Ovary (tissue), 9 donors: ENCODE results near the gene CHM. TPM values are rescaled to one million over a fixed set of nuclear protein-coding genes. Genes with fewer than 3 reads are reported as not detected.
"Not testable (repeated sequence)": the region's sequence is repeated elsewhere in the genome, so short reads cannot be mapped to it uniquely, and the experiment has no call there.

ENCODE experiments used
- DNase-seq, 5 donors: peaks; one replicate each; pipeline ENCODE4 v3.0.0-alpha.2; 2019 to 2020
- H3K27ac ChIP-seq, 2 donors: fragments of 200-600 bp; one replicate each; pipeline versions ENCODE4 v1.5.1 to v1.8.0; 2019 to 2022
- H3K27me3 ChIP-seq: fragments of 200-600 bp; one replicate; pipeline ENCODE4 v1.8.0; 2022
- H3K36me3 ChIP-seq: fragments of 200-600 bp; sonication (generic); one replicate; pipeline ENCODE4 v1.5.1; 2019
- H3K4me1 ChIP-seq: one replicate; pipeline ENCODE4 v1.8.1; 2013; ENCODE audit warnings: mild to moderate bottlenecking, moderate library complexity; ENCODE audit not compliant: insufficient read depth
- H3K4me3 ChIP-seq: fragments of 200-600 bp; sonication (generic); one replicate; pipeline ENCODE4 v1.5.1; 2017
- H3K9me3 ChIP-seq, 2 donors: fragments of 200-600 bp in 1 of 2; sonication (generic) in 1 of 2; one replicate each; pipeline versions ENCODE4 v1.5.1 to v1.8.1; 2013 to 2019; ENCODE audit warnings: mild to moderate bottlenecking in 1 of 2, moderate library complexity in 1 of 2
- EP300 ChIP-seq: sonication (generic); formaldehyde crosslinking; IDR thresholded peaks from one replicate; pipeline ENCODE4 v1.6.1; 2017; ENCODE audit warnings: antibody characterized with exemption
- POLR2A ChIP-seq: fragments of 450-650 bp; IDR thresholded peaks from one replicate; pipeline ENCODE4 v1.6.1; 2017; ENCODE audit warnings: antibody characterized with exemption, mild to moderate bottlenecking, moderate library complexity
- WGBS, 3 donors: extraction: QIAGEN DNeasy Blood & Tissue Kit in 1 of 3; methylation state at CpG; one replicate each; pipeline versions ENCODE4 v1.1.5 to v1.1.7; 2013 to 2017; 5-methylcytosine and 5-hydroxymethylcytosine counted together
- intact Hi-C, 4 donors: fragments of 100-400 bp; cut with DNase I; formaldehyde crosslinking; loops; one replicate each; pipeline versions ENCODE4 v1.11.0 to v1.15.1; 2022 to 2023
- polyA plus RNA-seq, 2 donors: library from polyadenylated mRNA; stranded (reverse); fragments of 200-250 nt in 1 of 2; fragments of 350-450 nt in 1 of 2; fragmentation: Illumina TruSeq in 1 of 2; extraction: RNeasy Lipid Tissue Mini Kit (QIAGEN cat#74804) in 1 of 2; gene quantifications; one replicate each; pipeline ENCODE4 v1.2.3, GENCODE V29; 2013 to 2014
- total RNA-seq, 7 donors: library from RNA; depleted of rRNA in 2 of 7; stranded (reverse); fragments of >200 nt in 2 of 7; fragmentation: NEBNext Ultra II Directional in 3 of 7; extraction: Animal tissue kit (Norgen Biotek cat#: 25700) in 3 of 7; gene quantifications; one replicate each; pipeline versions ENCODE4 v1.1.0 to v1.2.4, GENCODE V29; 2016 to 2023
- TF ChIP-seq, protein P1 (sequence below), 3 donors: fragments of 450-650 bp in 2 of 3; fragments of 200-600 bp in 1 of 3; IDR thresholded peaks; one replicate each; pipeline versions ENCODE4 v1.5.1 to v1.8.0; 2016 to 2022; ENCODE audit warnings: antibody characterized with exemption in 3 of 3, mild to moderate bottlenecking in 1 of 3
- donor health status: DM: no; HTN: no; CAD: no; lungs with moderate emphysema.
- donor health status: DM: no; HTN: no; CAD: no.
- donor health status: Bipolar disorder and iron deficiency.
- donor health status: DM: yes; HTN: yes; CAD: no.
- donor health status: DM: no; HTN: no; CAD: no.
- donor health status: DM: yes; HTN: yes; CAD: no.

CHM gene
- total and polyA plus RNA-seq, 9 donors, result 9.5 to 23.9 (median 18.2) TPM

DNA sequence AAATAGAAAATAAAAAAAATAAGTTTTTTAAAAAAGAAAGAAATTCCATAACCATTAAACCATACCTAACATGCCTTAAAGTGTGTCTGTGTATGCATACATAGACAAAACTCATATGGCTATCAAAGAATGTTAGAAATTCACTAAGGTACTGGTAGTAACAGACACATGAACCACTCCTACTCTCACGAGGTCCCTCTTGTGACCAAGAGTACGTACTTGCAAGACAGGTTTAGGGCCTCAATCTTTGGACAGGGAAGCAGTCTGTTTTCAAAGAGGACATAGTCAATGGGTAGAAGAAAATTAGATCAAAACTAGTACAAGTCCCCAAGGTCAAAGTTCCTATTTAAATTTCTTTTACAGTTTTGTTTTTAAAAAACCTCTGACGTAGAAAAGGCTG, 117.3 kb downstream of the CHM start:
- intact Hi-C loops, result no loop called here
- WGBS, 3 donors, result 63 to 68% (median 64%) methylated on average over 3 of the region's 3 CpGs
- no peak for TF ChIP-seq POLR2A
- TF ChIP-seq, protein P1, sequence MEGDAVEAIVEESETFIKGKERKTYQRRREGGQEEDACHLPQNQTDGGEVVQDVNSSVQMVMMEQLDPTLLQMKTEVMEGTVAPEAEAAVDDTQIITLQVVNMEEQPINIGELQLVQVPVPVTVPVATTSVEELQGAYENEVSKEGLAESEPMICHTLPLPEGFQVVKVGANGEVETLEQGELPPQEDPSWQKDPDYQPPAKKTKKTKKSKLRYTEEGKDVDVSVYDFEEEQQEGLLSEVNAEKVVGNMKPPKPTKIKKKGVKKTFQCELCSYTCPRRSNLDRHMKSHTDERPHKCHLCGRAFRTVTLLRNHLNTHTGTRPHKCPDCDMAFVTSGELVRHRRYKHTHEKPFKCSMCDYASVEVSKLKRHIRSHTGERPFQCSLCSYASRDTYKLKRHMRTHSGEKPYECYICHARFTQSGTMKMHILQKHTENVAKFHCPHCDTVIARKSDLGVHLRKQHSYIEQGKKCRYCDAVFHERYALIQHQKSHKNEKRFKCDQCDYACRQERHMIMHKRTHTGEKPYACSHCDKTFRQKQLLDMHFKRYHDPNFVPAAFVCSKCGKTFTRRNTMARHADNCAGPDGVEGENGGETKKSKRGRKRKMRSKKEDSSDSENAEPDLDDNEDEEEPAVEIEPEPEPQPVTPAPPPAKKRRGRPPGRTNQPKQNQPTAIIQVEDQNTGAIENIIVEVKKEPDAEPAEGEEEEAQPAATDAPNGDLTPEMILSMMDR (IDR thresholded peaks at IDR 0.05), result no peak

DNA sequence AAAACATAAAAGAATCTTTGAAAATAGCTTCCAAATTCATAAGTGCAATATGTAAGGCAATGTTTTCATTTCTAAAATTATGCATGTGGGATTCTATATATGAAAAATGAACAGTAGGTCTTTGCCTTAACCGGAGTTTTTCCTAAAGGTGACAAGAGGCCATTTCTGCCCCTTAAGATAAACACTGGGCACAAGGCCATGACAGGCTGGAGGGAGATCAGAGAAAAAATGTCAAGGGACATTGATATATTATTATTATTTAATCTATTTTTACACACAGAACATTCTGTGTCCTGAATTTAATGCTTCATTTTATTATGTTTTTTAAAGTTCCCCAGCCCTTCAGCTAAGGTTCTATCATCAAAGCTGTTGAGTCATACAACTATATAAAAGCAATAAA, 118.8 kb downstream of the CHM start:
- H3K27me3 ChIP-seq, result no peaks in the 10 kb centered on the region
- no peaks in the 10 kb centered on the region for H3K4me1 ChIP-seq
- H3K4me3 ChIP-seq, result no peak overlapping the region
- no peak overlapping the region for H3K27ac ChIP-seq
- DNase-seq, result no peak
- 48 to 53% (median 52%) methylated on average over 1 of the region's 1 CpG for WGBS, 3 donors
- intact Hi-C loops, result no loop called here
- H3K9me3 ChIP-seq, result no peaks in the 10 kb centered on the region
- TF ChIP-seq, protein P1 (IDR thresholded peaks at IDR 0.05), result no peak
- TF ChIP-seq EP300 (no peak), POLR2A (no peak)
- H3K36me3 ChIP-seq, result no peaks in the 10 kb centered on the region

More for the DNA sequence above, 117.3 kb downstream of the CHM start:
- no peak for DNase-seq
- no peaks in the 10 kb centered on the region for H3K4me1 ChIP-seq
- H3K9me3 ChIP-seq, result no peaks in the 10 kb centered on the region
- no peaks in the 10 kb centered on the region for H3K36me3 ChIP-seq
- H3K4me3 ChIP-seq, result no peak overlapping the region
- H3K27ac ChIP-seq, result no peak overlapping the region
- H3K27me3 ChIP-seq, result no peaks in the 10 kb centered on the region

DNA sequence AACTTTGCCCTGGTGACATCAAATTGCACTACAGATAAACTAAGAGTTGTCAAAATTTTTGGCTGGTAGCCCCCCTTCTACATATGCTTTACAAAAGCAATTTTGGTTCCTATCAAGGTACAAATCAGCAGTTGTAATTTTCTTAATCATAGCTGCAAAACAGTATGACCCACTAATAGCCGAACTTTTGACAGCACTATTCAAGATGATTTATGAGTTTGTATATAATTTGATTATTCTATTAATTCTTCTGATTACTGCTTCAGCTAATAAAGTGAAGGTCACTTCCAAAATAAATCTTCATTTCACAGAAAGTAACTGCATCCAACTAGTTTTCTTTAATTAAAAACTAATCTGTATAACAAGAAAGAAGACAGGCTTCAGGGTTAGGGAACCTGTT, 119.6 kb downstream of the CHM start:
- H3K4me1 ChIP-seq, result no peaks in the 10 kb centered on the region
- intact Hi-C loops, result loop anchor here in 1 of 4 donors (1.0 kb wide), 1 partner anchor 13 kb away; no protein-coding TSS in a partner anchor
- H3K36me3 ChIP-seq, result no peaks in the 10 kb centered on the region
- H3K9me3 ChIP-seq, result no peaks in the 10 kb centered on the region
- DNase-seq, result no peak
- TF ChIP-seq EP300, result no peak
- TF ChIP-seq, protein P1 (IDR thresholded peaks at IDR 0.05), result no peak
- TF ChIP-seq POLR2A, result no peak
- H3K27me3 ChIP-seq, result no peaks in the 10 kb centered on the region
- 54 to 65% (median 57%) methylated on average over 1 of the region's 1 CpG for WGBS, 3 donors
- H3K4me3 ChIP-seq, result no peak overlapping the region
- H3K27ac ChIP-seq, result no peak overlapping the region

DNA sequence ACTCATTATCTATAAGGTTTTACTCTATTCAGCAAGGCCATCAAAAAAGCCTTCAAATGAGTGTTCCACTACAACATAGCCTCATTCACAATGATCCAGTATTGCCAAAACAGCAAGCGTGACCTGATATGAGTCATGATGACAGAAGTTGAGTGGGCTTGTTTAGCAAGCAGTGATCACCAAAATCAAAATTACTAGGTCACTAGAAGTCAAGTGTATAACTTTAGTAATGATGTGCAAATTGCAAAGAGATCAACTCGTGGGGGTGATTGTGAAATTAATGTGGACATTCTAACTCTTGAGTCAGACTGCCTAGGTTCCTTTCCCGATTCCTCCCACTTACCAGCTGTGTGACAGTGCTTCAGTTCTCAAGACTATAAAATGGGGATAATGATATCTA, 124.5 kb downstream of the CHM start:
- Histone ChIP-seq H3K36me3 (no peaks in the 10 kb centered on the region), H3K4me3 (no peak overlapping the region), H3K27ac (no peak overlapping the region), H3K27me3 (no peaks in the 10 kb centered on the region), H3K9me3 (no peaks in the 10 kb centered on the region), H3K4me1 (no peaks in the 10 kb centered on the region)
- TF ChIP-seq POLR2A, result no peak
- no peak for TF ChIP-seq EP300
- TF ChIP-seq, protein P1 (IDR thresholded peaks at IDR 0.05), result no peak
- 69 to 78% (median 76%) methylated on average over 3 of the region's 3 CpGs for WGBS, 3 donors
- intact Hi-C loops, result no loop called here
- DNase-seq, result no peak

DNA sequence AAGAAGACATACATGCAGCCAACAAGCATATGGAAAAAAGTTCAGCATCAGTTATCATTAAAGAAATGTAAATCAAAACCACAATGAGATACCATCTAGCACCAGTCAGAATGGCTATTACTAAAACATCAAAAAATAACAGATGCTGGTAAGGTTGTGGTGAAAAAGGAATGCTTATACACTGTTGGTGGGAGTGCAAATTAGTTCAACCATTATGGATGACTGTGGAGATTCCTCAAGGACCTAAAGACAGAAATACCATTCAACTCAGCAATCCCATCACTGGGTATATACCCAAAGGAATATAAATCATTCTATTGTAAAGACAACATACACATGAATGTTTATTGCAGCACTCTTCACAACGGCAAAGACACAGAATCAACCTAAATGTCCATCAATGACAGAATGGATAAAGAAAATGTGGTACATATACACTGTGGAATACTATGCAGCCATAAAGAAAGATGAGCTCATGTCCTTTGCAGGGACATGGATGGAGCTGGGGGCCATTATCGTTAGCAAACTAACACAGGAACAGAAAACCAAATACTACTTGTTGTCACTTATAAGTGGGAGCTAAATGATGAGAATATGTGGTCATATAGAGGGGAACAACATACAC, 130.6 kb downstream of the CHM start:
- H3K9me3 ChIP-seq, H3K27ac ChIP-seq, H3K27me3 ChIP-seq, H3K4me1 ChIP-seq, H3K36me3 ChIP-seq, DNase-seq, H3K4me3 ChIP-seq, intact Hi-C loops: not testable (repeated sequence)
- 74 to 80% (median 76%) methylated on average over 2 of the region's 2 CpGs for WGBS, 3 donors
